ENCODE data around the gene KPNB1.

KPNB1 gene

DNA sequence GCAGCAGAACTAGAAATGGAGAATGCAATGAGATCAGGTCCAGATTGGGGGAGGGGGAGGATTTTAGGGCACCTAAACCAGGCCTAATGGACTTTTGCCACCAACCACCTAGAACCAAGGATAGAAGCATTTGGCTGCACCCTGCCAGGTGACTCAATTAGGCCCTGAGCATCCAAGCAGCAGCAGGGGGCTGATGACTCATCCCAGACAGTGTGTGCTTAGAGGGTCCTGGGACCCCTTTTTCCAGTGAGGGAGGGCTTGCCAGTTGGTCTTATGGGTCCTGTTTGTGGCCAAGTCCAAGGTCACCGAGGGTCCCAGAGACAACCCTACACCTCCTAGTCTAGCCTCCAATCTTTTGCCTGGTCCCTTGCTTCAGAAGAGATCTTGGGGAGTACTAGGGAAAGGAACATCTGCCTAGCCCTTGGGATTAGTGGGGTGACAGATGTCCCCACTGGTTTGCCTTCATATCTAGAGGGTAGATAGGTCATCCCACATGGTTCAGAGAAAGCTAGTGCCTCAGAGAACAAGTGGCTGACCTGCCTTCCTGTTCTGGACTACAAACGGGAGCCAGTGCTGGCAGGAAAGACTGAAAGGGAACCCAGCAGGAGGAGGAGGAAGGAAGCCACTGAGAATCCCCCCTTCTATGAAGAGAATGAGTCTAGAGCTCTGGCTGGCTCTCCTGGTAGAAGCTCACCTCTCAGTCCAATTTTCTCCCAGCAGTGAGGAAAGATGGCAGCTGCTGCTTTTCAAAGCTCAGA is 42.6 kb downstream of the KPNB1 start:
- POLR2A ChIA-PET: interaction anchor here (1.0 kb wide), 1 partner anchor 43 kb away, joined by 4 read pairs; the partner anchor contains the start of gene KPNB1
- CTCF ChIA-PET: interaction anchor here (1.2 kb wide), 1 partner anchor 98 kb away, joined by 3 read pairs; no protein-coding TSS in a partner anchor
- no peak for DNase-seq (ENCODE audit: extremely low spot score)
- TF ChIP-seq L3MBTL2 (conservative IDR thresholded peaks at IDR 0.05) (no peak), FOXM1 (IDR thresholded peaks at IDR 0.05; ENCODE audit: borderline replicate concordance) (no peak), LEF1 (IDR thresholded peaks at IDR 0.05; ENCODE audit: borderline replicate concordance) (no peak), ZNF384 (IDR thresholded peaks at IDR 0.05) (no peak), NFRKB (IDR thresholded peaks at IDR 0.05) (no peak), CTBP1 (IDR thresholded peaks at IDR 0.05; ENCODE audit: borderline replicate concordance) (no peak), ELF4 (IDR thresholded peaks at IDR 0.05) (no peak)

DNA sequence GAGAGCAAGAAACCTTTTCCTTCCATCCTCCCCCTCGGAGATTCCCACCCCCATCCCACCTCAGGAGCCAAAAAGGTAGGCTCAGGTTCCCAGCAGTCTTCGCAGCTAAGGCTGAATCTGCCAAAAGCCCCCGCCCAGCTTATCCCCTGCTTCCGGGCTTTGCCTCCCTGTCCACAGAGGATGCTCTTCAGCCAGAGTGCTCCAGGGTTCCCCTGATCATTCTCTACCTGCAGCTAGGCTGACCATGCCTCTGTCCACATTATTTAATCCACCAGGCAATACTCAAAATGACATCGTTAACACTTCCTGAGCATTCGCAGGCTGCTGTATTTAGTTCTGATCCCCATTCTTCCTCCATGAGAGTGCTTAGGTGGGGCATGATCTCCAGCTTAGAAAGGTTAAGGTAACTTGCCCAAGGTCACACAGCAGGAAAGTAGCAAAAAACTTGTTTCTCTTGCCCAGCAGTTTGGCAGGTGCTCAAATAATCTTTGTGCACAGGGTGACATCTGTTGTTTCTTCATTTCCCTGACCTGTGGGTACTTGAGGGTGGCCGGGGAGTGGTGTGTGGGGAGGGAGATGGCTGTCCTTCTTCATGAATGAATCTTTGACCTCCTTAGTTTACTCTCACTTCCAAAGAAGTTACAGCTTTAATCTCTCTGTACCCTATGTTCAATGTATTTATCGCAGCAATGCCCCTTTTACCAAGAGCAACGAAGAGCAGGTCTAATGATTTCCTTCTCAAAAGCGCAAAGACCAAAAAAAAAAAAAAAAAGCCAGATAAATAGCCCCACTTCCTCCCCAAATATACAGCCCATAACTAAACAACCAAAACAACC is 43.4 kb downstream of the KPNB1 start:
- TF ChIP-seq, protein P1, sequence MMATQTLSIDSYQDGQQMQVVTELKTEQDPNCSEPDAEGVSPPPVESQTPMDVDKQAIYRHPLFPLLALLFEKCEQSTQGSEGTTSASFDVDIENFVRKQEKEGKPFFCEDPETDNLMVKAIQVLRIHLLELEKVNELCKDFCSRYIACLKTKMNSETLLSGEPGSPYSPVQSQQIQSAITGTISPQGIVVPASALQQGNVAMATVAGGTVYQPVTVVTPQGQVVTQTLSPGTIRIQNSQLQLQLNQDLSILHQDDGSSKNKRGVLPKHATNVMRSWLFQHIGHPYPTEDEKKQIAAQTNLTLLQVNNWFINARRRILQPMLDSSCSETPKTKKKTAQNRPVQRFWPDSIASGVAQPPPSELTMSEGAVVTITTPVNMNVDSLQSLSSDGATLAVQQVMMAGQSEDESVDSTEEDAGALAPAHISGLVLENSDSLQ (IDR thresholded peaks at IDR 0.05): no peak
- TF ChIP-seq ARNT (IDR thresholded peaks at IDR 0.05) (no peak), ELF4 (IDR thresholded peaks at IDR 0.05) (no peak), ZNF384 (IDR thresholded peaks at IDR 0.05) (no peak), BHLHE40 (IDR thresholded peaks at IDR 0.05; ENCODE audit: borderline replicate concordance) (no peak), FOXM1 (IDR thresholded peaks at IDR 0.05; ENCODE audit: borderline replicate concordance) (no peak), L3MBTL2 (conservative IDR thresholded peaks at IDR 0.05) (no peak), FOXK2 (IDR thresholded peaks at IDR 0.05) (no peak), TARDBP (IDR thresholded peaks at IDR 0.05) (no peak), SP1 (IDR thresholded peaks at IDR 0.05) (no peak), NFRKB (IDR thresholded peaks at IDR 0.05) (no peak), HDGF (IDR thresholded peaks at IDR 0.05; ENCODE audit: borderline replicate concordance) (no peak), SUZ12 (IDR thresholded peaks at IDR 0.05) (no peak)
- CTCF ChIA-PET: interaction anchor here (1.2 kb wide), 1 partner anchor 97 kb away, joined by 3 read pairs; no protein-coding TSS in a partner anchor
- POLR2A ChIA-PET: interaction anchor here (1.0 to 1.2 kb wide), 3 partner anchors 15 to 44 kb away, joined by 3 to 6 read pairs (median 4); partner anchors contain the start of gene KPNB1
- no peak for DNase-seq (ENCODE audit: extremely low spot score)

DNA sequence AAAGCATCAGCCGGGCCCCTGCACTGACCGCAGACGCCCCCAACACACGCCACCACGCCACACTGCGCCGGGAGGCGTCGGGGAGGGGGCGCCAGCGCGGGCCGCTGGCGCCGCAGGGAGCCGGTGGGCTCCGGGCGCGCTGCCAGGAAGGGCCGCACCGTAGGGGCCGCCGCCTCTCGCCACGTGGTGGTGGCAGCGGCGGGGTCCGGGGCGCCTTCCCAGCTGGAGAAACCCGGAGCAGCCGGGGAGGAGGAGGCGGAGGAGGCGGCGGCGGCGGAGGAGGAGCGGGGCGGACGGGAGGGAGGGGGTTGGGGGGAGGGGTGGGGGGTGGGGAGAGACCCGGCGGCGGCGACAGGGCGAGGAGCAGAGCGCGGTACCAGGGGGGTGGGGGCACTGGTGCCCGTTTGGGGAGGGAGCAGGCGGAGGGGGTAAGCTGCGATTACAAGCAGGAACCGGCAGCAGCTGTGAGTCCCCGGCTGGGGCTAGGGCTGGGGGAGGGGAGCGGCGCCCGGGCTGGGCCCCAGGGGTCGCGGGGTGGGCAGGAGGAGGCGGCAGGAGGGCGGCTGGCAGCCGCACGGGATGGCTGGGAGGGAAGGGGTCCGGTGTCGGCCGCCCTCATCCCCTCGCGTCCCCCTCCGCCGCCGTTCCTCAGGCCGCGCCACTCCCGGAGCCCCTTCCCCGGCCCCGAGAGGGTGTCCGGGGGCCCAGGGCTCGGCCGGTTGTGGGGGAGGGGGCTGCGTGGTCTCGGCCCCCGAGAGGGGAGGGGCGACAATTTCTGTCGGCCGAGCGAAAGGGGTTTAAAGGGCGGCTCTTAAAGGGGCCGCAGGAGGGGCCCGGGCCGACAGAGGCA is 44.2 kb downstream of the KPNB1 start, which contains the start of gene TBKBP1:
TBKBP1 (plus strand) TSS at position 431 of the 850 bp plus-strand sequence. CDS start 1,952 bp downstream, outside the sequence.
- DNase-seq (ENCODE audit: extremely low spot score): peak; percentile 75
- POLR2A ChIA-PET: interaction anchor here (1.0 to 1.4 kb wide), 3 partner anchors 14 to 45 kb away, joined by 3 to 6 read pairs (median 4); partner anchors contain the start of gene KPNB1
- CTCF ChIA-PET: no interaction called here
- TF ChIP-seq NFRKB (IDR thresholded peaks at IDR 0.05) (no peak), LEF1 (IDR thresholded peaks at IDR 0.05; ENCODE audit: borderline replicate concordance) (no peak), CTBP1 (IDR thresholded peaks at IDR 0.05; ENCODE audit: borderline replicate concordance) (no peak), TARDBP (IDR thresholded peaks at IDR 0.05) (no peak), HDGF (IDR thresholded peaks at IDR 0.05; ENCODE audit: borderline replicate concordance) (no peak), FOXA1 (IDR thresholded peaks at IDR 0.05) (no peak), SUZ12 (IDR thresholded peaks at IDR 0.05) (no peak), ARNT (IDR thresholded peaks at IDR 0.05) (no peak)

DNA sequence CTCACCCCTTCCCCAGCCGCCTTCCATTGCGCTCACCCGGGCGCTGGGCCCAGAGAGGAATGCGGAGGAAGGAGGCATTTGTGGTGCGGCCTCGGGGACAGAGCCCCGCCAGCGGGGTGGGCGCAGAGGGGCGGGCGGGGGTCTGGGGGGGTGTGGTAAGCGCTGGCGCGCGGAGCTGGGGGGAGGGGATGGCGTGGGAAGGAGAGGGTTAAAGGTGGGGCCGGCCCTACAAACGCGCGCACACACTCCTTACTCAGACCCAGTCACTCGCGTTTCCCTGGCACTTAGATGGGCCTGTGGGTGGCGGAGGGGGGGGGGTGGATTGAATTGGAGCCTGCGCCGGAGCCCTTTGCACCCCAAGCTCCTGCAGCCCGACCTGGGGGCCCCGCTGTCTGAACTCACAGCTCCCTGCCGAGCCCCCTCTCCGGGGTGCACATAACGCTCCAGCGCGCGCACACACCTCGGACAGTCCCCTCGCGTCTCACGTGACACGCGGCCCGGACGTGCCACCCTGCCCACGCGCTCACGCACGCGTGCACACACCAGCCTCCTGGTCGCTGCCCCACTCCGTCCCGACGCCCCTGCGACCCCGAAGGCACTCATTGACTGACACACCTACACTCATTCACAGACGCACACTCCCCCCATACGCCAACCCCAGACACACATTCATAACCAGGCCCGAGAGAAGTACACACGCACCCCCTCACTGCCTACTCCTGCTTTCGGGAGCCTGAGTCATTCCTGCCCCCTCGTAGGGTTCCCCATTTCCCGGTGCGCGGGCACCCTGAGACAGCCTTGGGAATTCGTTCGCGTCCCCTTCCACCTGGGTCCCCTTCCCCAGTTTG is 45.1 kb downstream of the KPNB1 start:
- no peak for DNase-seq (ENCODE audit: extremely low spot score)
- TF ChIP-seq L3MBTL2 (conservative IDR thresholded peaks at IDR 0.05) (peak; percentile 28; the same call in 1 of the 2 replicates), BHLHE40 (IDR thresholded peaks at IDR 0.05; ENCODE audit: borderline replicate concordance) (no peak), FOXA1 (IDR thresholded peaks at IDR 0.05) (no peak)
- ChIA-PET CTCF (no interaction called here), POLR2A (interaction anchor here (0.8 to 1.4 kb wide), 4 partner anchors 9 to 46 kb away, joined by 3 to 4 read pairs (median 3); partner anchors contain the start of gene KPNB1)

DNA sequence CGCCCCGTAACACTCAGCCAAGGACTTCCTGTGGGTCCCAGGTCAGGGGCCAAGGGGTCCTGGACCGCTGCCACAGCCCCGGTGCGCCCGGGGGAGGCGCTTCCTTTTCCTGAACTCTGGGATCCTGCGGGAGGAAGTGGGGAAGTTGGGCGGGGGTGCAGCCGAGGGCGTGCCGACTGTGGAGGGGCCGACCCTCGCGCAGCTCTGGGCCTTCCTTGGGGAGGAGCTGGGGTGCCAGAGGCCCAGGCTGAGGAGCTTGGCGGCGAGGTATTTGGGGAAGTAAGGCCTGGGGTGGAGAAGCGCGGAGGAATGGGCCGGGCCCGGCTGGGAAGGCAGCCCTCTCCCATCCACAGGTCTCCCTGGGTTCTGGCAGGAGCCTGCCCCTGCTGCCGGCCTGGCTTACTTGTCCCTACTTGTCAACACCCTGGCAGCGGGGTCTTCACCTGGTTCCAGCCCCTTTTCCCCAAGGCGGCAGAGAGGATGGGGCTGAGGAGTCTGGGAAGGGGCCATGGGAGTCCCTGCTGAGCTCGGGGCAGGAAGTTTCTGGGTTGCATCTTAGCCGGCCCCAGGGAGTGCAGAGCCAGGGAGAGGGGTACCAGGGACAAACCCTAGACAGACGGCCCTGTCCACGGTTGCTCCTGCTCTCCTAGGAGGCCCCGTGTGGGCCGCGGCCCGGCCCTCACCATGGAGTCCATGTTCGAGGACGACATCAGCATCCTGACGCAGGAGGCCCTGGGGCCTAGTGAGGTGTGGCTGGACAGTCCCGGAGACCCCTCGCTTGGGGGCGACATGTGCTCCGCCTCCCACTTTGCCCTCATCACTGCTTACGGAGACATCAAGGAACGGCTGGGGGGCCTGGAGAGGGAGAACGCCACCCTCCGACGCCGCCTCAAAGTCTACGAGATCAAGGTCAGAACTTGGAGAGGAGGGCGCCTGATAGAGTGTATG is 46.0 kb downstream of the KPNB1 start:
- DNase-seq (ENCODE audit: extremely low spot score): no peak
- ChIA-PET CTCF (no interaction called here), POLR2A (interaction anchor here (0.8 to 1.5 kb wide), 4 partner anchors 8 to 46 kb away, joined by 3 to 7 read pairs (median 4); partner anchors contain the start of gene KPNB1)
- TF ChIP-seq CTBP1 (IDR thresholded peaks at IDR 0.05; ENCODE audit: borderline replicate concordance) (no peak), FOXM1 (IDR thresholded peaks at IDR 0.05; ENCODE audit: borderline replicate concordance) (no peak), SP1 (IDR thresholded peaks at IDR 0.05) (no peak), NFRKB (IDR thresholded peaks at IDR 0.05) (no peak), TARDBP (IDR thresholded peaks at IDR 0.05) (no peak), ARNT (IDR thresholded peaks at IDR 0.05) (no peak), FOXA1 (IDR thresholded peaks at IDR 0.05) (no peak), BHLHE40 (IDR thresholded peaks at IDR 0.05; ENCODE audit: borderline replicate concordance) (no peak), ELF4 (IDR thresholded peaks at IDR 0.05) (no peak), LEF1 (IDR thresholded peaks at IDR 0.05; ENCODE audit: borderline replicate concordance) (no peak), SUZ12 (IDR thresholded peaks at IDR 0.05) (no peak), HDGF (IDR thresholded peaks at IDR 0.05; ENCODE audit: borderline replicate concordance) (no peak), FOXK2 (IDR thresholded peaks at IDR 0.05) (no peak), ZNF384 (IDR thresholded peaks at IDR 0.05) (no peak), L3MBTL2 (conservative IDR thresholded peaks at IDR 0.05) (no peak)
- TF ChIP-seq, protein P1 (IDR thresholded peaks at IDR 0.05): no peak
